Fibroblast of mammary gland (primary cell): ENCODE measurements around the gene DNM1L.

ENCODE experiments used
- DNase-seq: peaks from one replicate; pipeline ENCODE4 v3.0.0-alpha.2; 2010; ENCODE audit warnings: low read depth
- H3K4me3 ChIP-seq: 2 replicates; pipeline ENCODE4 v1.5.1; 2011; ENCODE audit warnings: low read depth, mild to moderate bottlenecking, low read length, moderate library complexity; ENCODE audit not compliant: control insufficient read depth
- CTCF ChIP-seq: conservative IDR thresholded peaks from 2 replicates; pipeline ENCODE4 v1.5.1; 2011; ENCODE audit warnings: low read depth, low read length, inconsistent platforms; ENCODE audit not compliant: control insufficient read depth, insufficient read depth

The DNM1L gene

GRCh38 chr12:32765906-32766305 is 86.8 kb downstream of the DNM1L start:
- H3K4me3 ChIP-seq = no peak overlapping the region
- no peak for TF ChIP-seq CTCF
- peak; percentile 22 for DNase-seq

GRCh38 chr12:32768518-32768917 is 89.4 kb downstream of the DNM1L start:
- TF ChIP-seq CTCF = no peak
- H3K4me3 ChIP-seq = no peak overlapping the region
- no peak for DNase-seq

GRCh38 chr12:32770141-32770540 is 91.0 kb downstream of the DNM1L start:
- no peak overlapping the region for H3K4me3 ChIP-seq
- no peak for TF ChIP-seq CTCF
- no peak for DNase-seq

- no peak for TF ChIP-seq CTCF
- DNase-seq = no peak
- no peak overlapping the region for H3K4me3 ChIP-seq
Measured at GRCh38 chr12:32773691-32774090, 94.6 kb downstream of the DNM1L start.

GRCh38 chr12:32776258-32776657 is 97.2 kb downstream of the DNM1L start:
- H3K4me3 ChIP-seq = no peak overlapping the region
- no peak for TF ChIP-seq CTCF
- DNase-seq = no peak

GRCh38 chr12:32777159-32777558 is 98.1 kb downstream of the DNM1L start:
- H3K4me3 ChIP-seq = no peak overlapping the region
- TF ChIP-seq CTCF = no peak

GRCh38 chr12:32777691-32778175 is 98.6 kb downstream of the DNM1L start:
- DNase-seq = no peak
- no peak overlapping the region for H3K4me3 ChIP-seq
- TF ChIP-seq CTCF = no peak

More at GRCh38 chr12:32777159-32777558, 98.1 kb downstream of the DNM1L start:
- no peak for DNase-seq
